NCI-H748 (cell line): ENCODE measurements around the gene LRRC23.
"Not testable (repeated sequence)": the region's sequence is repeated elsewhere in the genome, so short reads cannot be mapped to it uniquely, and the experiment has no call there.

Source experiments
- DNase-seq: peaks from one replicate; lab custom pipeline; 2025; ENCODE audit not compliant: unreplicated experiment; lab: John Stamatoyannopoulos, UW

Gene LRRC23

DNA sequence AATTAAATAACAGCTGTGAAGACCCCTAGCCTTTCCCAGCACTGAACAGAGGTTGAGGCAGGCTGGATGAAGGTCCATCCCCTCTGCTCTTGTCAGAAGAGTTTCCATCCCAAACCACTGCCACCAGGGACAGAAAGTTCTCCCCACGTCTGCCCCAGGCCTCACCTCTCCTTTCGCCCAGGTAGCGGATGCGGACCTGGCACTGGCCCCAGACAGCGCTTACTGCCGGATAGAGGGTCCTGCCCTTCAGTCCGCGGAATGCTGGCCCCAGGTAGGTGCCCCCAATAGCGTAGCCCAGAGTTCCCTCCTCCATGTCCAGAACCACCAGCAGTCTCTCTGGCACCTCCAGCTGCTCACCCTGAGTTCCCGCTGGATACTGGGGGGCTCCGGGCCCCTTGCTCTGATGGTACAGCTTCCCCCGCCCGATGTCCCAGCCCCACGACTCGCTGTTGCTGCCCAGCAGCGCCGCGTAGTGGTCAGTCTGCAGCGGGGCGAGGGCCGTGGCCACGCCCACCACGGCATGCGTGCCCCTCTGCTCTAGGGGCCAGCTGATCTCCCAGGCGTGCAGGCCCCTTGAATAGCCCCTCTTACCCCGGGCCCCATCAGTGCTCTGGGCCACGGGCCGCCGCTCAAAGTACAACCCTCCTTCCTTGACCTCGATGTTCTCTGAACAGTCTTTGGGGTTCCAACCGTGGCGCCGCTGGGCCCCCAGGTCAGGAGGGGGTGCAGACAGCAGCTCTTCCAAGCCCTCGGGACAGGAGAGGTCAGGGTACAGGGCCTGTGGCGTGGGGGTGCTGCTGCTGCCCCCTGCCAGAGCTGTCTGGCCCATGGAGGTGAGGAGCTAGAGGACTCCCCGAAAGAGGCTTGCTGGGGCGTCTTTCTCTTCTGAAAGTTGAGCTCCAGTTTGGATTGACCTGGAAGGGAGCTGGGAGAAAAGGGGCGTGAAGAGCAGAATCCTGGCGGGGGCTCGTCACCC lies 32.3 kb upstream of the LRRC23 start:
- peak; percentile 74 for DNase-seq

DNA sequence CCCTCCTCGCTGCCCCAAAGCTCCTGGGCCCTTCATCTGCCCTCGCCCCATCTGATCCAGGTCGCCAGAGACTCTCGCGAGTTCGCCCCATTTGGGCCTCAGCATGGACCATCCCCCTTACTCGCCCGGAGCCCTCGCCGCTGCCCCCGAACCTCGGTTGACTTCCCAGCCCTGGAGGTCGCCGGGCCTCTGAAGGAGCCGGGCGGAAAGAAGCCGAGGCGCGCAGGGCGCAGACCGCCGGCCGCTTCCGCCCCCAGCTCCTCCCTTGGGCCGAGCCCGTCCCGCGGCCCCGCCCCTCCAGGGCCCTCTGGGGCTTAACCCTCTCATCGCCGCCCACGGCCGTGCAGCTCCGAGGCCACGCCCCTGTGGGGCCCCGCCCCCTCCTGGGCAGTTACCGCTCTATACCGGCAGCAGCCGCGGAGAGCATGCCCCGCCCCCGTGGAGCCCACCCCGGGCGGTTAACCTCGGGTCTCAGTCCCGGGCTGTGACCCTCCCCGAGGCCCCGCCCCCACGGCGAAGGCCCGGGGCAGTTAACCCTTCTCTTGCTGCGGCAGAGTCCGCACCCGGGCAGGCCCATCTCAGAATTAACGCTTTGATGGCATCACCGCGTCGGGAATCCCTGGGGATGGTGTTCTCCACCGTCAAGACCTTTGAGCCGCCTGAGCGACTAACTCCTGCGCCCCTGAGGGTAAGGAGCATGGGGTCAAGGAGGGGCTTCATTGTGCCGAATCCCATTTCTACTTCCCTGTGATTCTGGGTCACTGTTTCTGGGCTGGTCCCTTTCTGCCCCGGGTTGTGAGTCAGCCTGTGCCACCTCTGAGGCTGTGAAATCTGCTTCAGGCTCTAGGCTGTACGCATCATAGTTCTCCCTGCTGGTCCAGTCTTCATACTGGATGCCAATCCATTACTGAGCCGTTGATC lies 31.3 kb upstream of the LRRC23 start, which contains the start of gene SPSB2:
SPSB2 (minus strand) TSS at position 210 of the 921 bp plus-strand sequence. CDS start 402 bp downstream, outside the sequence.
- DNase-seq = peak; percentile 96

- DNase-seq = not testable (repeated sequence)
Measured at GRCh38 chr12:6874015-6874368, 30.6 kb upstream of the LRRC23 start.

DNA sequence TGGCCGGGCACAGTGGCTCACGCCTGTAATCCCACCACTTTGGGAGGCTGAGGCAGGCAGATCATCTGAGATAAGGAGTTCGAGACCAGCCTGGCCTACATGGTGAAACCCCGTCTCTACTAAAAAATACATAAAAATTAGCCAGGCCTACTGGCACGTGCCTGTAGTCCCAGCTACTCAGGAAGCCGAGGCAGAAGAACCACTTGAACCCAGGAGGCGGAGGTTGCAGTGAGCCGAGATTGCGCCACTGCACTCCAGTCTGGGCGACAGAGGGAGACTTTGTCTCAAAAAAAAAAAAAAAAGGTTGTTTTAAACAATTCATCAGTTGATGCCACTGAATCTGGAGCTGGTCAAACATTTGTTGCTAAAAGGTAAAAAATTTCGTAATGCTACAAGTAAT lies 24.8 kb upstream of the LRRC23 start:
- DNase-seq = not testable (repeated sequence)

- DNase-seq = no peak
Measured at GRCh38 chr12:6883252-6883651, 21.4 kb upstream of the LRRC23 start.

GRCh38 chr12:6883683-6884082 lies 20.9 kb upstream of the LRRC23 start:
- no peak for DNase-seq

- DNase-seq = no peak
Measured at GRCh38 chr12:6884539-6884938, 20.1 kb upstream of the LRRC23 start.

GRCh38 chr12:6886206-6886999 lies 18.2 kb upstream of the LRRC23 start:
- DNase-seq = not testable (repeated sequence)

GRCh38 chr12:6887460-6887859 lies 17.2 kb upstream of the LRRC23 start:
- DNase-seq = no peak

DNA sequence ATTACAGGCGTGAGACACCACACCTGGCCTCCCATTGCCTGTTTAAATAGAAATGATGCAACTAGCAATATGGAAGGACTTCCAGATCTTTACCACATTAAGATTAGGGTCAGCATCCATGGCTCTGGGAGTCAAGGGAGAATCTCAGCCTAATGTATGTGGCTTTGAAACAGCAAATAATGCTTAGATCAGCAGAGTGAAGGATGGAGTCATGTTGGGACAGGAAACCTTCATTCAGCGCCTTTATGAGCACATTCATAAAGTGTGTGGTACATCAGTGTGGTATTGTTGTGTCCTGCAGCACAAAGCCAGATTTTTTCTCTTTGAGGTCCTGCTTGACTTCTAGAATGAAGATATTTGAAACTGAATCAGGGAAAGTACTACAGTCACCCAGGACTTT lies 16.3 kb upstream of the LRRC23 start:
- no peak for DNase-seq

DNA sequence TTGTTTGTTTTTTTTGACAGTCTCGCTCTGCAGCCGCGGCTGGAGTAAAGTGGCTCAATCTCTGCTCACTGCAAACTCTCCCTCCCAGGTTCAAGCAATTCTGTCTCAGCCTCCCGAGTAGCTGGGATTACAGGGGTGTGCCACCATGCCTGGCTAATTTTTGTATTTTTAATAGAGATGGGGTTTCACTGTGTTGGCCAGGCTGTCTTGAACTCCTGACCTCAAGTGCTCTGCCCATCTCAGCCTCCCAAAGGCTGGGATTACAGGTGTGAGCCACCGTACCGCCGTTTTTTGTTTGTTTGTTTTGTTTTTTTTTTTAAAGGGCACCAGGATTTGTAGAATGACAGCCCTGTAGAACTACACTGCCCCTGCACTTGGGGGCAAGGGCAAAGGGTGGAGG lies 15.8 kb upstream of the LRRC23 start:
- DNase-seq = not testable (repeated sequence)

GRCh38 chr12:6889775-6890573 lies 14.6 kb upstream of the LRRC23 start:
- DNase-seq = not testable (repeated sequence)

- peak; percentile 94 for DNase-seq
Measured at GRCh38 chr12:6890789-6891645, 13.6 kb upstream of the LRRC23 start.

- DNase-seq = no peak
Measured at GRCh38 chr12:6891646-6892001, 13.0 kb upstream of the LRRC23 start.

- DNase-seq = not testable (repeated sequence)
Measured at GRCh38 chr12:6892683-6893082, 11.9 kb upstream of the LRRC23 start.

DNA sequence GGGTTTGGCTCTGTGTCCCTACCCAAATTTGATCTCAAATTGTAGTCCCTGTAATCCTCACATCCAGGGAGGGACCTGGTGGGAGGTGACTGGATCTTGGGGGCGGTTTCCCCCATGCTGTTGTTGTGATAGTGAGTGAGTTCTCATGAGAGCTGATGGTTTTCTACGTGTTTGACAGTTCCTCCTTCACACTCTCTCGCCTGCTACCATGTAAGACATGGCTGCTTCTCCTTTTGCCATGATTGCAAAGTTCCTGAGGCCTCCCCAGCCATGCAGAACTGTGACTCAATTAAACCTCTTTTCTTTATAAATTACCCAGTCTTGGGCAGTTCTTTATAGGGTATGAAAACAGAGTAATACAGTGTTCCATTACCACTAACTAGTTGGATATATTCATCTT lies 10.3 kb upstream of the LRRC23 start:
- DNase-seq = no peak

GRCh38 chr12:6896846-6897435 lies 7.7 kb upstream of the LRRC23 start:
- DNase-seq = no peak

DNA sequence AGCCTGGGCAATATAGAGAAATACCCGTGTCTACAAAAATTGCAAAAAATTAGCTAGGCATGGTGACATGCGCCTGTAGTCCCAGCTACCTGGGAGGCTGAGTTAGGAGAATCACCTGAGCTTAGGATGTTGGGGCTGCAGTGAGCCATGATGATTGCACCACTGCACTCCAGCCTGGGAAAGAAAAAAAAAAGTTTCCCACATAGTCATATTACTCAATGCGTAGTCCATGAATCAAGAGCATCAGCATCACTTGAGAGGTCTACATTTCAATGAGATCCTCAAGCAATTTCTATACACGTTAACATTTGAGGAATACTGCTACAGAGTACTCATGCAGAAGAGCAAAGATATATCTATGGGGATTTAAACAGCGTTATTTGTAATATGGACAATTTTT lies 5.2 kb upstream of the LRRC23 start:
- DNase-seq = no peak
